NT2/D1 (cell line): ENCODE data around the gene NCOA3.

Experiments used
- SUZ12 ChIP-seq: IDR thresholded peaks from 2 replicates; pipeline ENCODE4 v1.6.1; 2011; ENCODE audit not compliant: insufficient read length, insufficient read depth; ENCODE audit errors: extremely low read depth
- YY1 ChIP-seq: IDR thresholded peaks from 2 replicates; pipeline ENCODE4 v1.6.1; 2011; ENCODE audit not compliant: insufficient read length, insufficient read depth
- ZNF274 ChIP-seq: IDR thresholded peaks from 2 replicates; pipeline ENCODE4 v1.6.1; 2011; ENCODE audit warnings: mild to moderate bottlenecking, low read depth, low read length

GRCh38 chr20:47531458-47531857 lies 29.8 kb downstream of the NCOA3 start:
- TF ChIP-seq YY1 (no peak), ZNF274 (no peak), SUZ12 (no peak)
